Measurements from ENCODE around the gene FABP2. TPM values are rescaled to one million over a fixed set of nuclear protein-coding genes. Genes with fewer than 3 reads are reported as not detected.

FABP2 gene
- total and polyA plus RNA-seq, 4 donors = 0.79 TPM; not detected in 3

GRCh38 chr4:119299741-119300100 lies 22.2 kb downstream of the FABP2 start:
- peaks cover 5 to 23% (median 13%) of the 10 kb centered on the region in 4 donors for H3K4me1 ChIP-seq (ENCODE audit: control insufficient read depth in 4 of 4, insufficient read depth in 4 of 4, low read length in 3 of 4)
- H3K27me3 ChIP-seq (ENCODE audit: control insufficient read depth in 4 of 4, insufficient read depth in 4 of 4, low read length in 3 of 4) = no peaks in the 10 kb centered on the region
- no peak for TF ChIP-seq NR2F2 (IDR thresholded peaks at IDR 0.05)
- H3K27ac ChIP-seq (ENCODE audit: low read depth in 1 of 2, low read length in 2 of 2) = peak overlapping the region; percentile 92 to 99
- H3K36me3 ChIP-seq (ENCODE audit: control insufficient read depth in 4 of 4, insufficient read depth in 3 of 4, low read depth in 1 of 4, low read length in 3 of 4) = peaks cover 3 to 9% (median 7%) of the 10 kb centered on the region in 4 donors
- peak overlapping the region; percentile 77 to 95 (median 94) for H3K4me3 ChIP-seq (ENCODE audit: low read depth in 1 of 3, low read length in 3 of 3)
- no peaks in the 10 kb centered on the region for H3K9me3 ChIP-seq (ENCODE audit: control insufficient read depth in 4 of 4, low read length in 3 of 4)
- H3K9ac ChIP-seq (ENCODE audit: low read depth in 1 of 2, low read length in 2 of 2) = peak overlapping the region; percentile 48 to 96
- WGBS = under 1% methylated on average over 9 of the region's 9 CpGs
- DNase-seq (ENCODE audit: low spot score) = no peak

GRCh38 chr4:119299260-119299671 lies 22.7 kb downstream of the FABP2 start:
- under 1% methylated on average over 2 of the region's 2 CpGs for WGBS
- H3K36me3 ChIP-seq (ENCODE audit: control insufficient read depth in 4 of 4, insufficient read depth in 3 of 4, low read depth in 1 of 4, low read length in 3 of 4) = peaks cover 3 to 9% (median 7%) of the 10 kb centered on the region in 4 donors
- TF ChIP-seq HNF4A (conservative IDR thresholded peaks at IDR 0.05) = peak; percentile 60 to 83
- TF ChIP-seq GABPA (IDR thresholded peaks at IDR 0.05 in 1 of 2, conservative IDR thresholded peaks at IDR 0.05 in 1 of 2) = peak in 1 of 2 donors; percentile 31
- no peak for TF ChIP-seq MAX (IDR thresholded peaks at IDR 0.05)
- peak; percentile 38 for TF ChIP-seq YY1 (IDR thresholded peaks at IDR 0.05)
- peak; percentile 10 for TF ChIP-seq SP1 (IDR thresholded peaks at IDR 0.05)
- no peak for TF ChIP-seq FOXA2 (IDR thresholded peaks at IDR 0.05)
- peak; percentile 18 for TF ChIP-seq REST (IDR thresholded peaks at IDR 0.05)
- no peak for DNase-seq (ENCODE audit: low spot score)
- peaks cover 5 to 23% (median 13%) of the 10 kb centered on the region in 4 donors for H3K4me1 ChIP-seq (ENCODE audit: control insufficient read depth in 4 of 4, insufficient read depth in 4 of 4, low read length in 3 of 4)
- no peaks in the 10 kb centered on the region for H3K9me3 ChIP-seq (ENCODE audit: control insufficient read depth in 4 of 4, low read length in 3 of 4)
- no peaks in the 10 kb centered on the region for H3K27me3 ChIP-seq (ENCODE audit: control insufficient read depth in 4 of 4, insufficient read depth in 4 of 4, low read length in 3 of 4)
- H3K27ac ChIP-seq (ENCODE audit: low read depth in 1 of 2, low read length in 2 of 2) = peak overlapping the region; percentile 92 to 99
- H3K4me3 ChIP-seq (ENCODE audit: low read depth in 1 of 3, low read length in 3 of 3) = peak overlapping the region; percentile 77 to 95 (median 94)
- H3K9ac ChIP-seq (ENCODE audit: low read depth in 1 of 2, low read length in 2 of 2) = peak overlapping the region; percentile 48 to 96

- no peak overlapping the region for H3K27ac ChIP-seq (ENCODE audit: low read depth in 1 of 2, low read length in 2 of 2)
- 87% methylated on average over 1 of the region's 1 CpG for WGBS
- no peak overlapping the region for H3K9ac ChIP-seq (ENCODE audit: low read depth in 1 of 2, low read length in 2 of 2)
- no peaks in the 10 kb centered on the region for H3K9me3 ChIP-seq (ENCODE audit: control insufficient read depth in 4 of 4, low read length in 3 of 4)
- no peak for DNase-seq (ENCODE audit: low spot score)
- peaks cover 5 to 23% (median 13%) of the 10 kb centered on the region in 4 donors for H3K4me1 ChIP-seq (ENCODE audit: control insufficient read depth in 4 of 4, insufficient read depth in 4 of 4, low read length in 3 of 4)
- H3K4me3 ChIP-seq (ENCODE audit: low read depth in 1 of 3, low read length in 3 of 3) = no peak overlapping the region
- H3K27me3 ChIP-seq (ENCODE audit: control insufficient read depth in 4 of 4, insufficient read depth in 4 of 4, low read length in 3 of 4) = no peaks in the 10 kb centered on the region
- no peak for TF ChIP-seq FOXA1 (IDR thresholded peaks at IDR 0.05)
- H3K36me3 ChIP-seq (ENCODE audit: control insufficient read depth in 4 of 4, insufficient read depth in 3 of 4, low read depth in 1 of 4, low read length in 3 of 4) = peaks cover 3 to 9% (median 7%) of the 10 kb centered on the region in 4 donors
These were observed 24.1 kb downstream of the FABP2 start for GRCh38 chr4:119297795-119298194.

GRCh38 chr4:119296356-119296755 lies 25.6 kb downstream of the FABP2 start:
- peaks cover 2 to 11% (median 7%) of the 10 kb centered on the region in 4 donors for H3K4me1 ChIP-seq (ENCODE audit: control insufficient read depth in 4 of 4, insufficient read depth in 4 of 4, low read length in 3 of 4)

More at GRCh38 chr4:119296356-119296755, 25.6 kb downstream of the FABP2 start:
- no peaks in the 10 kb centered on the region for H3K9me3 ChIP-seq (ENCODE audit: control insufficient read depth in 4 of 4, low read length in 3 of 4)
- no peak overlapping the region for H3K9ac ChIP-seq (ENCODE audit: low read depth in 1 of 2, low read length in 2 of 2)
- DNase-seq (ENCODE audit: low spot score) = no peak
- no peaks in the 10 kb centered on the region for H3K27me3 ChIP-seq (ENCODE audit: control insufficient read depth in 4 of 4, insufficient read depth in 4 of 4, low read length in 3 of 4)
- H3K27ac ChIP-seq (ENCODE audit: low read depth in 1 of 2, low read length in 2 of 2) = no peak overlapping the region
- TF ChIP-seq SP1 (IDR thresholded peaks at IDR 0.05) (no peak), MAX (IDR thresholded peaks at IDR 0.05) (no peak)
- H3K36me3 ChIP-seq (ENCODE audit: control insufficient read depth in 4 of 4, insufficient read depth in 3 of 4, low read depth in 1 of 4, low read length in 3 of 4) = peaks cover 3 to 9% (median 7%) of the 10 kb centered on the region in 4 donors
- over 99% methylated on average over 2 of the region's 2 CpGs for WGBS
- H3K4me3 ChIP-seq (ENCODE audit: low read depth in 1 of 3, low read length in 3 of 3) = no peak overlapping the region

Measured in liver (tissue), 9 donors.